Activated CD4-positive, CD25-positive, alpha-beta regulatory T cell treated with anti-CD3 and anti-CD28 coated beads, Interleukin-2, amount 50 U/mL, for 72 hours (primary cell): Measurements from ENCODE around the gene MACROD2.

Experiments used
- DNase-seq: peaks from one replicate; pipeline ENCODE4 v3.0.0; 2021

The MACROD2 gene

GRCh38 chr20:15032352-15032622 lies 1037.0 kb downstream of the MACROD2 start:
- DNase-seq = no peak

GRCh38 chr20:15033269-15033668 lies 1038.0 kb downstream of the MACROD2 start:
- DNase-seq = no peak

- no peak for DNase-seq
Measured at GRCh38 chr20:15033891-15034290, 1038.6 kb downstream of the MACROD2 start.

GRCh38 chr20:15036948-15037347 lies 1041.6 kb downstream of the MACROD2 start:
- DNase-seq = no peak

- DNase-seq = no peak
Measured at GRCh38 chr20:15039088-15039752, 1043.9 kb downstream of the MACROD2 start.

- DNase-seq = no peak
Measured at GRCh38 chr20:15042723-15043122, 1047.4 kb downstream of the MACROD2 start.

GRCh38 chr20:15045246-15045645 lies 1049.9 kb downstream of the MACROD2 start:
- no peak for DNase-seq

- no peak for DNase-seq
Measured at GRCh38 chr20:15047042-15047441, 1051.7 kb downstream of the MACROD2 start.

- DNase-seq = no peak
Measured at GRCh38 chr20:15047601-15048000, 1052.3 kb downstream of the MACROD2 start.

GRCh38 chr20:15056246-15056645 lies 1060.9 kb downstream of the MACROD2 start:
- DNase-seq = no peak

- no peak for DNase-seq
Measured at GRCh38 chr20:15058841-15059240, 1063.5 kb downstream of the MACROD2 start.

- DNase-seq = no peak
Measured at GRCh38 chr20:15059438-15059837, 1064.1 kb downstream of the MACROD2 start.

GRCh38 chr20:15060265-15061060 lies 1065.1 kb downstream of the MACROD2 start:
- no peak for DNase-seq

- no peak for DNase-seq
Measured at GRCh38 chr20:15061061-15061430, 1065.7 kb downstream of the MACROD2 start.

- no peak for DNase-seq
Measured at GRCh38 chr20:15061955-15062354, 1066.6 kb downstream of the MACROD2 start.

GRCh38 chr20:15063081-15063480 lies 1067.8 kb downstream of the MACROD2 start:
- DNase-seq = no peak

GRCh38 chr20:15064741-15065140 lies 1069.4 kb downstream of the MACROD2 start:
- no peak for DNase-seq

GRCh38 chr20:15065794-15066193 lies 1070.5 kb downstream of the MACROD2 start:
- no peak for DNase-seq

- DNase-seq = no peak
Measured at GRCh38 chr20:15068486-15068885, 1073.2 kb downstream of the MACROD2 start.

GRCh38 chr20:15069355-15069754 lies 1074.0 kb downstream of the MACROD2 start:
- no peak for DNase-seq

- no peak for DNase-seq
Measured at GRCh38 chr20:15071085-15071808, 1075.9 kb downstream of the MACROD2 start.

GRCh38 chr20:15072316-15072715 lies 1077.0 kb downstream of the MACROD2 start:
- no peak for DNase-seq

- DNase-seq = no peak
Measured at GRCh38 chr20:15075586-15075985, 1080.3 kb downstream of the MACROD2 start.

- DNase-seq = no peak
Measured at GRCh38 chr20:15076785-15077184, 1081.5 kb downstream of the MACROD2 start.
